Esophagus muscularis mucosa (tissue), 3 donors: ENCODE results near the gene PHF20.

ENCODE experiments used
- CTCF ChIP-seq, 3 experiments: fragments of 200-600 bp in 2 of 3; fragments of 450-650 bp in 1 of 3; sonication (generic) in 2 of 3; IDR thresholded peaks; one replicate each; pipeline ENCODE4 v1.5.1; 2017 to 2019; ENCODE audit warnings: antibody characterized with exemption in 3 of 3, mild to moderate bottlenecking in 2 of 3, moderate library complexity in 1 of 3
- POLR2AphosphoS5 ChIP-seq, 2 donors: sonication (generic); formaldehyde crosslinking; IDR thresholded peaks; one replicate each; pipeline ENCODE4 v1.6.1; 2017; ENCODE audit warnings: antibody characterized with exemption in 2 of 2

DNA sequence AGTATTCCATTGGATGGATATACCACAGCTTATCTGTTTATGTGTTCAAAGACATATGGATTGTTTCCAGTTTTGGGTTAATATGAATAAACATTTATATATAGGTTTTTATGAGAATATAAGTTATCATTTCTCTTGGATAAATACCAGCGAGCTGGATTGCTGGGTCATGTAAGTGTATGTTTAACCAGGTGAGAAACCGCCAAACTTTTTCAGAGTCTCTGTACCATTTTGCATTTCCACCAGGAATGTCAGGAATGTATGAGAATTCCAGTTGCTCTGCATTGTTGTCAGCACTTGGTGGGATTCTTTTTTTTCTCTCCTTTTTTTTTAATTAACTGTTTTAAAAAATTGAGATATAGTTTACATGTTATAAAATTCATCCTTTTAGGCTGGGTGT lies 52.1 kb downstream of the PHF20 start:
- TF ChIP-seq CTCF (IDR thresholded peaks at IDR 0.05) (no peak), POLR2AphosphoS5 (IDR thresholded peaks at IDR 0.05) (no peak)
